ENCODE results near the gene CGB5.
"Not testable (repeated sequence)": the region's sequence is repeated elsewhere in the genome, so short reads cannot be mapped to it uniquely, and the experiment has no call there.

CGB5 gene

DNA sequence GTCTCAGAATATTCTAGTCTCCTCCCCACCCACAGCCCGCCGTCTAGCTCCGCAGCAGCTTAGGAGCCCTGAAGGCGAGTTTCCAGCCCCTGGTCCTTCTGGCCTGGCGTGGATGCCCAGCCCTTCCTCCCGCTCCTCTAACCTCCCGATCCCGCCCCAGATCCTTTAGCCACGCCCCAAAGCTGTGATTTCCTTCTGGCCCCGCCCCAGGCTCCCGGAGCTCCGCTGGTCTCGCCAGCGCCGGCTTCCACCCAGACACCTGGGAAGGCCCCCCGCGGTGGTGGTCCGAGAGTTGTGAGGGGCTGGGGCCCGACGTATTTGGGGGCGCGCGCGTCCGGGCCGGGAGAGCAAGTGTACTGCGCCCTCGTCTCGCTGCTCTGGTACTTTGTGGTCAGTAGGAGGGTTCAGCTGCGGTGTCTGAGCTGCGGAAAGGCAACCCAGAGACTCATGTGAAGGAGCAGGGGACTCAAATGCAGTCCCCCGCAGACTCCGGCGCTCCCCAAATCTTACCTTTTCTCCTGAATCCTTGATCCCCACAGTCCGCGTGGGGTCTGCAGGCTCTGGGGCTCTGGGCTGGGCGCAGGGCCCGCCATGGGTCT lies 14.1 kb downstream of the CGB5 start, which contains the start of gene CGB7:
CGB7 (minus strand) TSS at position 114 of the 599 bp plus-strand sequence. CDS start 2,374 bp downstream, outside the sequence.
- peak; percentile 46 for DNase-seq (ENCODE audit: low spot score)

DNA sequence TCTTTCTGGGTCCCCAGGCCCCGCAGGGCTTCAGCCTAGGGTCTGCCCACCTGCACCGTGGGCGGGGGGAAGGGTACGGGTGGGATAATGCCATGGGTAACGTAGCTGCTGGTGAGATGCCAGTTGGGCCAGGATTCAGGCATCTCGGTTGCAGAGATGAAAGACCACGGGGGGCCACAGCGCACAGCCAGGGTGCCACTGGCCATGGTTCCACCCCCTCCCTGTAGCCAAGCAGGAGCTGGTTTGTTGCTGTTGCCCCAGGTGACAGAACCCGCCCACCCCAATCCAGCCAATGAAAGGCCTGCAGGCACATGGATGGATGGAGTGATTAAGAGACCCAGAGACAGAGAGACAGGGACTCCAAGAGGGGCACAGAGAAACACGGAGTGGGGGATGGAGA lies 14.9 kb downstream of the CGB5 start:
- peak; percentile 54 for DNase-seq (ENCODE audit: low spot score)

DNA sequence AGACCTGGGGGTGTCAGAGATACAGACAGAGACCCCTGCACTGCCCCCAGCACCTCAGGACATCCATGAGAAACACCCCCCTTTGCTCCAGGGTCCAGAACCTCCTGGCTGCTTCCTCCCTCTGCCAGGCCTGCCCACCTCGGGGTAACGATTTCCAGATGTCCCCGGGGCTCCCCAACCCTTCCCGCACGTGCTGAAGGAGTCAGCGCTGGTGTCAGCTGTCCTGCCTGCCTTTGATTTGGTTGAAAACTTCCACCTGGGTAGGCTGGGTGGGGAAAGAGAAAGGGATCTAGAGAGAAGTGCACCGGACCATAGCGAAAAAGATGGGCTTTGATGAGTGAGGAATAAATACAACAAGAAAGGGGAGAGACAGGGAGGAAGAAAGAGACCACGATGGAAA lies 15.4 kb downstream of the CGB5 start:
- DNase-seq (ENCODE audit: low spot score) = no peak

DNA sequence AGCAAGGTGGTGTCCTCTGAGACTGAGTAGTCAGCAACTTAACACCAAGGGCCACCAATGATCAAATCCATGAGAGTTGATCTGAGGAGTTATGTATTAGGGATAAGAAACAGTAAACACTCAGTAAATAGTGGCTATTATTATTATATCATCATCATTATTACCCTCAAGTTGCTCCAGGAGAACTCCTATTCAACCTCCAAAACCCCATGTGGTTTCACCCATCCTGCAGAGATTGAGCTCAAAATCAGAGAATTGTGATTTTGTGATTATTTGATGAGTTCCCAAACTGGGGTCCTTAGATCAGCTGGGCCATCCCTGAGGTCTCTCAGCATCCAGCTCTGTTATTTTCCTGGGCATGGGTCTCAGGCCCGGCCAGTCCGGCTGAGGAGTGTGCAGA lies 17.4 kb downstream of the CGB5 start:
- no peak for DNase-seq (ENCODE audit: low spot score)

DNA sequence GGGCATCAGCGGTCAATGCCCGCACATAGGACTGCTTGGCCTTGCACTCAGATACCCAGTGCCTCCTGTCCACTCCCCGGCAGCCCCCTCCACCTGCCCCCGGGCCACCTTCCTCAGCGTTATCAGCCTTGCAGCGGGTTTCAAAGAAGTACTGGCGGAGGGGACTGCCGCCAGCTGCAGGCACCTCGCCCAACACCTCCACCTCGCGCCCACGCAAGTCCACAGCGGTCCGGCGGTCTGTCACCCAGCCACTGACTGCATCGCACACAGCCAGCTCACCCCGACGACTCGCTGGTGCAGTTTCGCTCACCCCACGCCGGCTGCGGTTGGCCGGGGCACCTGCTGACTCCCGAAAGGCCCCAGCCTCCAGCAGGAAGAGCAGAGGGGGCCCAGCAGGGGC lies 17.8 kb downstream of the CGB5 start:
- DNase-seq (ENCODE audit: low spot score) = no peak

DNA sequence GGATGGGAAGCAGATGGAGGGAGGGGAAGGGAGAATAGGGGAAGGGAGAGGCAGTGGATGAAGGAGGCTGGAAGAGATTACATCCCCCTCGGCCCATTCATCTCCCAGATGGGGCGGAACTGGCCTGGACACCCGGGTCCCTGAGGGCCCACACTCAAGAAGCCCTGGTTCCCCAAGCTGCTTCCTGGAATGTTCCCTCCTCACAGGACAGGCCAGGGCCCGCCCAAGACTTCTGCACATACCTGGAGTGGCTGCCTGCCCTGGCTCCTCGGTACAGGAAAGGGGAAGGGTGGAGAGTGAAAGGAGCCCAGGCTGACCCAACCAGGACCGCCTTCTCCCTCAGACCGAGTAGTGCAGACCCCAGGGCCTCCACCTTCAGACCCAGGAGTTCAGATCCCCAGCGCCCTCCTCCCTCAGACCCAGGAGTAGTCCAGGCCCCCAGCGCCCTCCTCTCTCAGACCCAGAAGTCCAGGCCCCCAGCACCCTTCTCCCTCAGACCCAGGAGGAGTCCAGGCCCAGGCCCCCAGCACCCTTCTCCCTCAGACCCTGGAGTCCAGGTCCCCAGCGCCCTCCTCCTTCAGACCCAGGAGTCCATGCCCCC lies 20.5 kb downstream of the CGB5 start:
- no peak for DNase-seq (ENCODE audit: low spot score)

DNA sequence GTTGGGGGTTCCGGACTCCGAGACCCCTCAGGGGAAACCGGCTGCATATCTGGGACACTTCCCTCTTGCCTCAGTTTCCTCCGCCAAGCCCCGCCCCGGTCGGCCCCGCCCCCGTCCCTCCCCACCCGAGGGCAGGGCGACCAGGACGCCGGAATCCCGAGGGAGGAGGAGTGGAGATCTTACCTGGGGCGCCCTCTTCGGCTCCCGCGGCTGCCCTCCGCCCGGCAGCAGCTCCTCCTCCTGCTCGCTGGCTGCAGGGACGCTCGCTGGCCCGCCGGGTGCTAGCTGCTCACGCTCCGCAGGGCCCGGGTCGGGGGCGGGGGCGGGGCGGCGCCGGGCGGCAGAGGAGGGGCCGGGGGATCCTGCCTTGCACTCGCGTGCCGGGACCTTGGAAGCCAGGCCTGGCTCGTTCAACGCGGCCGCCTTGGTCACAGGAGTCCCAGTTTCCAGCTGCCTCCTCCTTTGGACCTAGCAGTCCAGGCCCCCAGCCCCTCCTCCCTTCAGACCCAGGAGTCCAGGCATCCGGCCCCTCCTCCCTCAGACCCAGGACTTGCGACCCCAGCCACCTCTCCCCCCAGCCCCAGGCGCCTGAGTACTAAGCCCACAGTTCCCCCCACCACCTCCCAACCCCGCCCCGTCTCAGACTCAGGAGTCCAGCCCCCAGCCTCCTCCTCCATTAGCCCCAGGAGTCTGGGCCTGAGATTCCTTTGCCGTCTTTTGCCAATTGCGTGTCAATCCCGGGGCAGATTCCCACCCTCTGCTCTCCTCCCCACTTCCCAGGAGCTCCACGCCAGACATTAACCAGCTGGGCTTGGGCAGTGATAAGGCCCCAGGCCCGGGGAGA lies 21.3 kb downstream of the CGB5 start, which contains the start of gene NTF4:
NTF4 (minus strand) TSS at position 51 of the 844 bp plus-strand sequence. CDS start 2,821 bp downstream, outside the sequence.
- no peak for DNase-seq (ENCODE audit: low spot score)

DNA sequence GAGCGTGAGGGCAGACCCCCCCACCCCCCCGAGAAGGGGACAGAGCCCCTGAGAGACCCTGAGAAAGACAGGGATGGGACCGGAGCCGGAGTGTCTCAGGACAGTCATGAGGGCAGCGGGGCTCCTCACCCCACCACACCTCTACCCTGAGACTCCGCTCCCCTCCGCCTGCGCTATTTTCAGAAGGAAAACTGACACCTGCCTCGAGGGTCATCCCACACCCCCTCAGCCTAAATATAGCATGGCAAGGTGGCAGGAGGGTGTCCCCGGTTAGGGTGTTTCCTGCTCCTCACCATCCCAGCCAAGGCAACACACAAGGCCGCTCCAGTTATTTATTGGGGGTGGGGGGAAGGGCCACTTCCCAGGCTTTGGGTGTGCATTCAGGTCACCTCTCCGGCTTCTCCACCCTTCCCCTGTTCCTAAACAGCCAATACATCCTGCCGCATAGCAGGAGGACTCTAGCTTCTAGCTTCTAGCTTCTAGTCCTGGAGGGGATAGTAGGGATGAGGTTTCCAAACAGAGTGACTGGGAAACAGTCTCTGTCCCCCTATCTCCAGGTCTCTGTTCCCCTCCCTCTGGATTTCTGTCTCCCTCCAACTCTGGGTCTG lies 22.4 kb downstream of the CGB5 start:
- DNase-seq (ENCODE audit: low spot score) = no peak

DNA sequence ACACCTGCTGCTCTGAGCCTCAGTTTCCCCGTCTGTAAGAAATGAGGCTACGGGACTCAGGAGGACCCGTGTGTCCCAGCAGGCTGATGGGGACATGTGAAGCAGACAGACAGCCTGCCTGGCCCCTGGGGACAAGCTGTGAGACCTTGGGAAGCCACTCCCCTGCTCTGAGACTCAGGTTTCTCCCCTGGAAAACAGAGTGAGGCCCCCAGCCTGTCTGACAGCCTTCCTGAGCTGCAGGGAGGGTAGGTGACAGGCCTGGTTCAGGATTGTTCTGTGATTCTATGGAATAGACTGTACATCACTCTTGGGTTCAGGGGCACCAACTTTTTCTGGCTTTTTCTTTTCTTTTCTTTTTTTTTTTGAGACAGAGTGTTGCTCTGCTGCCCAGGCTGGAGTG lies 23.9 kb downstream of the CGB5 start:
- no peak for DNase-seq (ENCODE audit: low spot score)

DNA sequence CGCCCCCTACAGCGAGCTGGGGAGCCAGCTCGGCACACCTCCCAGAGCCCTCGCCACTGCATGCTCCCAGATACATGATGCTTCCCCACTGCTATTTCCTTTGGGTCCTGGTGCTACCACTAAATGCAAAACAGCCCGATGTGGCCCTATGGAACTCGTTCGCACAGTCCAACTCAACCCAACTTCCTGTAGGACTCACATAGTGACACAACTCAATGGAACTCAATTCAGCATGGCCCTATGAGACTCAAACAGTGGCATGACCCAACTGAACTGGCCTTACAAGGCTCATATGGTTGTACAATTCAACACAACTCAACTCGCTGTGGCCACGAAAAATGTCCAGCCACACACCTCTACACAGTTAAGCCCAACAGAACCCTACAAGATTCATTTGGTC lies 25.4 kb downstream of the CGB5 start:
- DNase-seq (ENCODE audit: low spot score) = no peak

DNA sequence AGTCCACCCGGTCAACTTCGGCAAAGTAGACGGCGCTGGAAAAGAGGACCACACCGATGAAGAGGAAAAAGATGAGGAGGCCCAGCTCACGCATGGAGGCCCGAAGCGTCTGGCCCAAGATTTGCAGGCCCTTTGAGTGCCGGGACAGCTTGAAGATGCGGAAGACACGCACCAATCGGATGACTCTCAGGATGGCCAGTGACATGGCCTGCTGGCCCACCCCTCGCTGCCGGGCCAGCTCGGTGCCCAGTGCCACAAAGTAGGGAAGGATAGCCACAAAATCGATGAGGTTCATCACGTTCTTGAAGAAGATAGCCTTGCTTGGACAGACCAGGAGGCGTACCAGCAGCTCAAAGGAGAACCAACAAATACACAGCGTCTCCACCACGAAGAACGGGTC lies 26.8 kb downstream of the CGB5 start:
- no peak for DNase-seq (ENCODE audit: low spot score)

DNA sequence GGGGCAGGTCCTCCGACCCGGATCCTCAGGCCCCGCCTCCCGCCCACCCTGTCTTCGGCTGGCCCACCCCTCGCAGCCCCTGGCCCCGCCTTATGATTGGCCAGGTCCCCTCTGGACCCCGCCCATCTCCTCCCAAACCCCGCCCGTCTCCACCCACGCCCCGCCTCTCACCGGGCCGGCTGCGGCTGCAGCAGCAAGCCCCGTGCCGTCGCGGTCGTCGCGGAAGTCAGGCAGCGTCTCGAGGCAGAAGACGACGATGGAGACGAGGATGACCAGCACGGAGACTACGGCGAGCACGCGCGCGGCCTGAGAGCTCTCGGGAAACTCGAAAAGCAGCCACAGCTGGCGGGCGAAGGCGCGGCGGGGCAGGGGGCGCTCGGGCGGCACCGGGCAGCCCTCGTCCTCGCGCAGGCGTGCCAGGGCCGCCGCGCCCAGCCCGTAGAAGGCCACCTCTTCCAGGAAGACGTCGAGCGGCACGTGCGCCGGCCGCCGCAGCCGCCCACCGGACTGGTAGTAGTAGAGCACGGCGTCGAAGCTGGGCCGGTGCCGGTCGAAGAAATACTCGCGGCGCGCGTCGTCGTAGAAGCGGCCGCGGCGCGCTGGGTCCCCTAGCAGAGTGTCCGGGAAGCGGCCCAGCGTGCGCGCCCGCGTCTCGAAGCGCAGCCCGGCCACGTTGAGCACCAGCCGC lies 28.4 kb downstream of the CGB5 start:
- peak; percentile 38 for DNase-seq (ENCODE audit: low spot score)

DNA sequence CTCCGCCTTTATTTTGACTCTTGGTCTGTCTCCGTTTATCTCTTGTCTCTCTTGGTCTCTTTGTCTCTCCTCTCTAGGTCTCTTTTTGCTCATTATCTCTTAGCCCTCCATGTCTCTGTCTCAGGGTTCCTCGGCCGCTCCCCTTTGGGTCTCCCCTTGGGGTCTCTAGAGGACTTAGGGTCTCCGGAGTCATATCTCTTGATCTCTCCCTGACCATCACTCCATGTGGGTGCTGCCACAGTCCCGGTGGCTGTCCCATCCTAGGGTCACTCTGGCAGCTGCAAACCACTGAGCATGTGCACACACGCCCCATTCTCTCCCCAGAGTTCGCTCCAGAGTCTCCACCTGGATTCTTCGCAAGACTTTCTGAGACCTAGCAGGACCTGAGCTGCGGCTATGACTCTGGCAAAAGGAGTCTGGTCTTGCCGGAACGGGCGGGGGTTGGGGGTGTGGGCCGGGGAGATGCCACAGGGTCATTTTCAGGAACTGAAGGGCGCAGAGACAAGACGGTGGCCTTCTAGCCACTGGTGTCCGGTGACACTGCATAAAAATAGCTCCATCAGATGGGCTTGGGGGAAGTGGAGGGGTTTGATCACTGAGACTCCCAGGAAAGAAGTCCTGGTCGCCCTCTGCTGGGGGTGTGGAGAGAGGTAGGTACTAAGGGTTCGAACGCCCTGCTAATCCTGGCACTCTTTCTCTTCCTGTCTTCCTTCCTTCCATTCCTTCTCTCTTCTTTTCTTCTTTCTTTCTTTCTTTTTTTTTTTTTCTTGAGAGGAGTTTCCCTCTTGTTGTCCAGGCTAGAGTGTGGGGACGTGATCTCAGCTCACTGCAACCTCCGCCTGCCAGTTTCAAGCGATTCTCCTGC lies 30.1 kb downstream of the CGB5 start:
- no peak for DNase-seq (ENCODE audit: low spot score)

DNA sequence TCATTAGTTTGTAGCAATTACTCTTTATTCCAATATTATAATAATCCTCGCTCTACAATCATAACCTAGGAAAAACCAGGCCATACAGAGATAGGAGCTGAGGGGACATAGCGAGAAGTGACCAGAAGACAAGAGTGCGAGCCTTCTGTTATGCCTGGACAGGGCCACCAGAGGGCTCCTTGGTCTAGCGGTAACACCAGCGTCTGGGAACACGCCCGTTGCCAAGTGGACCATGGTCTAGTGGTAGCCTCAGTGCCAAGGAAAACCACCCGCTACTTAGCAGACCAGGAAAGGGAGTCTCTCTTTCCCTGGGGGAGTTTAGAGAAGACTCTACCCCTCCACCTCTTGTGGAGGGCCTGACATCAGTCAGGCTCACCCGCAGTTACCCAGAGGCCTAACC lies 31.2 kb downstream of the CGB5 start:
- not testable (repeated sequence) for DNase-seq (ENCODE audit: low spot score)

DNA sequence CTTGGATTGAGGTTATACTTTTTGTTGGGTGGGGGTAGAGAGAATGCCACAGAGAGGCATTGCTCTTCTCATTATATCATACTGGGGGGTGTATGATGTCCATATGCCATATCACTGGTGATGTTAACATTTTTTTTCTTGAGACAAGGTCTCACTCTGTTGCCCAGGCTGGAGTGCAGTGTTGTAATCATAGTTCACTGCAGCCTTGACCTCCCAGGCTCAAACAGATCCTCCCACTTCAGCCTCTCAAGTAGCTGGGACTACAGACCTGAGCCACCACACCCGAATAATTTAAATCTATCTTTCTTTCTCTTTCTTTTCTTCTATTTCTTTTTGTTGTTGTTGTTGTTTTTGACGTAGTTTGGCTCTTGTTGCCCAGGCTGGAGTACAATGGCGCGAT lies 36.7 kb downstream of the CGB5 start:
- no peak for DNase-seq (ENCODE audit: low spot score)

DNA sequence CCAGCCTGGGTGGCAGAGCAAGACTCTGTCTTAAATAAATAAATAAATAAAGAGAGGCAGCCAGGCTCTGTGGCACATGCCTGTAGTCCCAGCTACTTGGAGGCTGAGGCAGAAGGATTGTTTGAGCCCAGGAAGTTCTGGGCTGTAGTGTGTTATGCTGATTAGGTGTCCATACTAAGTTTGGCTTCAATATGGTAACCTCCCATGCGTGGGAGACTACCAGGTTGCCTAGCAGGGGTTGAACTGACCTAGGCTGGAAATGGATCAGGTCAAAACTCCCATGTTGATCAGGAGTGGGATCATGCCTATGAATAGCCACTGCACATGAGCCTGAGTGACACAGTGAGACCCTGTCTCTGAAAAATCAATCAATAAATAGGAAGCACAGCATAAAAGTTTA lies 37.6 kb downstream of the CGB5 start:
- DNase-seq (ENCODE audit: low spot score) = no peak

DNA sequence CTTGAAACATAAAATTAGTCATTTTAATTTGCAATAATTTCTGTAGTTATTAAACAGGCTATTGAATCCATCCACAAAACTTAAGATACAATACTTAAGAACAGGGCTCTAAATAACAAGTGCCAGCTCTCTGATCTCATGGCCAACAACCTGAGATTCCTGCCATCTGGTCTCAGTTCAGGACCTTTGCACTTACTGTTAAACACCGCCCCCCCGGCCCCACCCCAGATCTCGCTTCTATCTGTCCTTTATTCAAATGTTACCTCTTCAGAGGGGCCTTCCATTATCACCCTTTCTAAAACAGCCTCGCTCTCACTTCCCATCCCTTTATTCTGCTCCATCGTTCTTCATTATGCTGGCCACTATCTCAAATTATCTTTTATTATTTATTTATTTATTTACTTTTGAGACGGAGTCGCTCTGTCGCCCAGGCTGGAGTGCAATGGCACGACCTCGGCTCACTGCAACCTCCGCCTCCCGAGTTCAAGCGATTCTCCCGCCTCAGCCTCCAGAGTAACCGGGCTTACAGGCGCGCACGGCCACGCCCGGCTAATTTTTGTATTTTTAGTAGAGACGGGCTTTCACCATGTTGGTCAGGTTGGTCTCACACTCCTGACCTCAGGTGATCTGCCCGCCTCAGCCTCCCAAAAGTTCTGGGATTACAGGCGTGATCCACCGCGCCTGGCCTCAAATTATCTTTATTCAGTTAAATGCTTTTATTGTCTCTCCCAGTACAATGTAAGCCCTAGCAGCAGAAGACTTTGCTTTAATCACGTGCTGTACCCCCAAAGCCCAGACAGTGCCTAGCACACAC lies 40.8 kb downstream of the CGB5 start:
- DNase-seq (ENCODE audit: low spot score) = no peak

DNA sequence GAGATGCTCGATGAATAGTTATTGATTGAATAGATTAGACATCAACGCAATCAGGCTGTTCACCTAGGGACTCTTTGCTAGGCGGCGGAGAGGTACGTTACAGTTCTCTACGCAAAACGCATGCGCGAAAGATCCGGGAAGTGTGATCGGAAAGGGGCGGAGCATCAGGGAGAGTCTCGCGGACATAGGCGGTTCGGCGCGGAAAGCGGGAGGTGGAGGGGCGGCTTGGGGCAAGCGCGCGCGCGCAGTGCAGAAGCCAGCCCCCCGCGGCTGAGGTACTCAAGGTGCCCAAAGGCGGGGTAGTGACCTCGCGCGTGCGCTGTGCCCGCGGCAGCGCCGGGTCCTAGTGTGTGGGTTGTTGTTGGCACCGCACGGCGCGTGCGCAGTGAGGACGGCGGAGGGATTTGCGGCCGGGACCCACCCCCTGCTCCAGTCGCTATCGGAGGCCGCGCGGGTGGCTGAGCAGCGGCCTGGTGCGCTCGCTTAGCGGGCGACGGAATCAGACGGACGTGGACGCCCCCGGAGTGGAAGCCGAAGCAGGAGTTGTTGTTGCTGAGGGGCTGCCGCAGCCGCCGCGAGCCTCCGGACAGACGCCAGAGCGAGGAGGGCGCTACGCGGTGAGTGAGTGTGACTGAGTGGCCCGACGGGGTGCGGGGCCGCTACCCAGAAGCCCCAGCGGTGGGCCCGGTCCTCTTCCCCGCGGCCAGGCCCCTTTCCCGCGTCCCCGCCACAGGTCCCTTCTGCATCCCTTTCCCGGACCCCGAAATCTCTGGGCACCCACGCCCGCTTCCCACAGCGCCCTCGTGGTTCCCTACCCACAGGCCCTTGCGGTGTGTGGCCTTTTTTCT lies 41.6 kb downstream of the CGB5 start, which contains the start of gene SNRNP70:
SNRNP70 (plus strand) TSS at position 432 of the 848 bp plus-strand sequence. CDS start 964 bp downstream, outside the sequence.
- peak; percentile 100 for DNase-seq (ENCODE audit: low spot score)

DNA sequence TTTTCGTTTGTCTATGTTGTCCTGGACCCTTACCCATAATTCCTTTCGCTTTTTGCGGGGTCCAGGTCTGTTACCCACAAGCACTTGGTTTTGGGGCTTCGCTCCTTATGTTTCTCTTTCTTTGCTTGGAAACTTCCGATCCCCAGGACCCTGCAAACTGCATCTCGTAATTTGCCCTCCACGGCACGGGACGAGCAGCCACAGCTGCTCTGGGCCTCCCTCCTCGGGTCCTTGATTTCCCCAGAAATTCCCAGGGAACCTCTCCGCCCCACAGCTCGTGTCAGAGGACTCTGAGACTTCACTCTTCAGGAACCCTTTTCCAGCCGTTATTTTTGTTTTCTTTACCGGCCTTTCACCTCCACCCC lies 42.2 kb downstream of the CGB5 start:
- no peak for DNase-seq (ENCODE audit: low spot score)

All from germinal center (tissue), 1 donor.